GM18498 (cell line): ENCODE results near the gene PPARG.

Source experiments
- ATAC-seq: cut with Tn5 transposase; IDR thresholded peaks from one replicate; pipeline ENCODE4 v1.9.1; 2021; ENCODE audit warnings: mild to moderate bottlenecking, moderate library complexity; ENCODE audit not compliant: unreplicated experiment

The PPARG gene

DNA sequence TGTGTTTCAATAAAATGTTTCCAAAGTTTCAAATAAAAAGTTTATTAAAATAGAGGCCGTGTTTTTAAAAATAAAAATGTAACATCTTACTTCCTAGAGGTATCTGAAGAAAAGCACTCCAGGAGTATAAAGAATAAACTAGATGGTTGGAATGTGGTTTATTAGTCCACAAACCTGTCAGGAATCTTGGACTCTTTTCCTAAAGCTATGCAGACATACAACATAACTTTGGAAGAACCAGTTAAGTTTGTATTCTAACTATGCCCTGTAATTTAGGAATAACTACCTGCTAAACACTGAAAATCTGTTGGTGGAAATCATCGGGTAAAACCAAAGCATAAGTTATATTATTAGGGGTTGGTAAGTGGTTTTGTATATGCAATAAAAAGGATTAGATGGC is 51.6 kb downstream of the PPARG start:
- ATAC-seq, result no peak

DNA sequence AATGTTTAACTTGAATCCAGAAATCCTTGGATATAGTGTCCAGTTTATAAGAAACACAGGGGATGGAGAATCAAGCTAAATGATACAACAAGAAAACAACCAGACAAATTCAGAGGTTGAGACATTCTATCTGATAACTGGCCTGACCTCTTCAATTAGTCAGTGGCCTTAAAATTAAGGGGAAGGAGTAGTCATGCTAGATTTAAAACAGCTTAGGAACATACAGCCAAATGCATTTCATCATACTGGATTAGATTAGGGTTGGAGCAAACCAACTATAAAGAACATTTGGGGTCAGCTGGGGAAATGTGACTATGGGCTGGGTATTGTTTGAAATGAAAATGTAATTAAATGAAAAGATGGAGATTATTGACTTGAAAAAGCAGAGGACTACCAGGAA is 53.3 kb downstream of the PPARG start:
- ATAC-seq, result no peak

DNA sequence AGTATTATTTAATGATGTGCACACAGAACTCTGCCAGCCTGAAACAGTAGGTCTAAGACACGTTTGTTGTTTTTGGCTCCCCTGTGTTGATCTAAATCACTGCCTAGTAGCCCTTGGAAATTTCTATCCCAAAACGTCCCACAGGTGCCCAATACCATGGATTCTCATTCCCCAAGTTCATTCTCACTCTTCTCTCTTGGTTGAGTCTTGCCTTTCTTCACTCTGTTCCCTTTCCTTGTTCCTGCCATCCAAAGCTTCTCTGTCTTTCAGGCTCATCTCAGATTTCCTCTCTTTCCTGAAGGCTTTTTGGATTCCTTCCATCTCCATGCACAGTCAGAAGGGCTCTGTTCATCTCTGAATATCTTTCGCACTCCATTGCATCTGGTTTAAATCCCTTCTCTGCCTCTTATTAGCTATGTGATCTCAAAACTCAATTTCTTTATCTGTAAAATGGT is 54.2 kb downstream of the PPARG start:
- no peak for ATAC-seq

DNA sequence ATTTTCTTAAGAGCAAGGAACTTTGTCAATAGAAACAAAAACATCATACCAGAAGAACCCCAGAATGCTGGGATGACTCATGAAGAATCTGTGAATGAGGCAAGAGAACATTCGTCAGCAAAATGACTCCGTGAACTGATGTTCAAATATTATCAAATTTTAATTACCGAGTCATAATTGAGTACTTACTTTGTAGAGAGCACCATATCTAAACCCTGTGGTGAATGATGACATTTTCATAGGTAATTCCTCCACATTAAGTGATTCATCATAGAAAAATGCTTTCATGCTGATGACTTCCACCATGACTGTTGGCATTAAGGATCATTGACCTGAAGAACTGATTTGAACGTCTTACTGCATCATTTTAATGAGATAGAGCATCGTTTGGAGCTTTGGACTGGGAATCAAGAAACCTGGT is 56.3 kb downstream of the PPARG start:
- ATAC-seq, result no peak

DNA sequence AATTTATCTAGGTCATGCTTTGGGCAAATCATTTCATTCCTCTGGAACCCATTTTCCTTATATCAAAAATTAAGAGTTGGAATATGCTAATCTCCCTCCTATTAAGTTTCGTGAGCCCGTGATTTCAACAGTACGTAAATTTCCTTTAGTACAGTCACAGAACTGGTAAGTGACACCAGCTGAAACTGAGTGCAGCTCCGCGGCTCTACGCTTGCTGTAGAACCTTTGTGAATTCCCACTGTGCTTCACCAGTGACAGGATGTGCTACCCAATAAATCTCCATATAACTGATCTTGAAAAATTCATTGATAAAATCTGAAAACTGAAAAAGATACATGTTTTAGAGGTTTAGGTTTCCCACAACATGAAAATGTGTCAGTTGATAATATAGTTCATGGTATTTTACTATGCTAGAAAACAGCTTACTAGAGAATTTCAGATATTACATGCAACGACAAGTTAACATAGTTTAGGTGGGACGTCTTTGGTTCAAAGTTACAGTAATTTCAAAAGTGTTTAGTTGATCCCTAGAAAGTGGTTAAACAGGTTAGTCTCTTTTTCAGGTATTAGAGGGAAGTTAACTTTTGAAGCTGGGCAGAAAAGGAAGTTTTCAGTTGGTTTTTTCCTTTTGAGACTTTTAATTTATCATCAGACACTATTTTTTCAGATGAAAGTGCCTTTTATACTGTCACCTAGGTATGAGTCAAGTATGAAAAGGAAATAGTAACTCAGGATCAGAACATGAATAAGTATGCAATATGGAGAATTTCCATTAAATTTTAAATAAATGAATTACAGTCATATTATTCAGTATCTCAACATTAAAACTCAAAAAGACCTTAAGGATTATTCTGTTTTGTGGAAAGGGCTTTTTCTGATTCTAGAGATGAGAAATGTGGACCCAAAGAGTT is 57.0 kb downstream of the PPARG start:
- ATAC-seq, result no peak

GRCh38 chr3:12347301-12347700 is 58.4 kb downstream of the PPARG start:
- ATAC-seq, result no peak

- no peak for ATAC-seq
Measured at GRCh38 chr3:12349895-12350811, 61.3 kb downstream of the PPARG start.

DNA sequence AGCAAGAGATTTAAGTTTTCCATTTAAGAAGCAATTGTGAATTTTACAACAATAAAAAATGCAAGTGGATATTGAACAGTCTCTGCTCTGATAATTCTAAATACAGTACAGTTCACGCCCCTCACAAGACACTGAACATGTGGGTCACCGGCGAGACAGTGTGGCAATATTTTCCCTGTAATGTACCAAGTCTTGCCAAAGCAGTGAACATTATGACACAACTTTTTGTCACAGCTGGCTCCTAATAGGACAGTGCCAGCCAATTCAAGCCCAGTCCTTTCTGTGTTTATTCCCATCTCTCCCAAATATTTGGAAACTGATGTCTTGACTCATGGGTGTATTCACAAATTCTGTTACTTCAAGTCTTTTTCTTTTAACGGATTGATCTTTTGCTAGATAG is 62.3 kb downstream of the PPARG start:
- ATAC-seq, result no peak

GRCh38 chr3:12352253-12352652 is 63.4 kb downstream of the PPARG start:
- no peak for ATAC-seq

DNA sequence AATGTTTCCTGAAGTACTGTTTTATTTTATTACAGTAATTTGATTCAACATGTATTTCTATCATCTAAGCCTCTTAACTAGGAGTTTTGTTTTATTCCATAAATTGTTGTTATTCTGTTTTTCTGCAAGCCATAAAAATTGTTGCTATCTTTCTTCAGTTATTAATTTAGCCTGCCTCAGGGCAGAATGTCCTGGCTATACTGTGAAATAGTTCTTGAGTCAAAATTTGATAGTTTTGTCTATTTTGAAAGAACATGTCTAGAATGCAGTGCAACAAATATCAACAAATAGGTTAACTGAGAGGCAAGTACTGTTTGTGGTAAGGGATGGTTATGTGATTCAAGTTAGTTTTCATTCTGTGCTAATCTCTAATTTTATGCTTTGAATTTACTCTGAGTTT is 63.9 kb downstream of the PPARG start:
- ATAC-seq, result no peak

DNA sequence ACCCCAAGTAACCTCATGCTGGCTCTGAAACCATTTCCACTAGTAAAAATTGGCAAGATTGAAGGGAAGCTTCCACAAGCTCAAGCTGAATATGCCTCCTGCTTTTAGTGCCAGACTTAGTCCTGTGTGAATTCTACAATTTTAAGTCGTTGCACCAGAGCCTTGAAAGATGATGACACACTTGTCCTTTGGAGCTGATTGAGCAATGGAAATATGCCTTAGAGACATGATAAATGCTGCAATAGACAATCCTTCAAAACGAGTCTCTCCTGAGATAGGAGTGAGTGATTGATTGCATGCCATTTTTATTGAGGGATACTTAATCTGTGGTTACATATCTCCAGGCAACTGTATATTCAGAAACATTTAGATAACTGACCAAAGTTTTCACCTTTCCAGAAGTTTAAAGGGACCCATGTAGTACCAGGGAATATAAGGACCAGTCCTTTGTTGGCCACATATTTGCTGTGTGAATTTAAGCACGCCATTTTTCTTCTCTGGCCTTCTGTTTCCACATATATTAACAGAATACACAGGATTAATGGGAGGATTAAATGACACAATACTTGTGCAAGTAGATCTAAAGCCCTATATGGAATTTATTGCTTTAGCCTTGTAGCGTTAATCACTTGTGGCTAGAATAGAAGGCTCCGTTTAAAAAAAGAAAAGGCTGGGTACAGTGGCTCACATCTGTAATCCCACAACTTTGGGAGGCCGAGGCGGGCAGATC is 65.1 kb downstream of the PPARG start:
- ATAC-seq, result no peak

- no peak for ATAC-seq
Measured at GRCh38 chr3:12356175-12356574, 67.3 kb downstream of the PPARG start.

DNA sequence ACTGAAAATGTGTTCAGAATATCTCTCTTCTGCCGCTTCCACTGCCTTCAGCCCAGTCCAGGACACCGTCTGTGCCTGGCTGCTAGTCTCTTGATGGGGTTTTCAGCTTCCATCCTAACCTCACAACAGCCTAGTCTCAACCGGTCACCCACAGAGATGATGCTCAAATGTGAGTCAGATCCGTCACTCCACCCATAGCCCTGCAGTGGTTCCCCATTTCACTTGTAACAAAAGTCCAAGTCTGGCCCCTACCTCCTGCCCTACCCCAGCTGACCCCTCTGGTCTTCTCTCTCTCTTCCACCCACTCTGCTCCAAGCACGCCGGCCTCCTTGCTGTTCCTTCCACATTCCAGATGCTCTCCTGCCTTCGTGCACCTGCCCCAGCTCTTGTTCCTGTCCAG is 68.1 kb downstream of the PPARG start:
- ATAC-seq, result no peak

DNA sequence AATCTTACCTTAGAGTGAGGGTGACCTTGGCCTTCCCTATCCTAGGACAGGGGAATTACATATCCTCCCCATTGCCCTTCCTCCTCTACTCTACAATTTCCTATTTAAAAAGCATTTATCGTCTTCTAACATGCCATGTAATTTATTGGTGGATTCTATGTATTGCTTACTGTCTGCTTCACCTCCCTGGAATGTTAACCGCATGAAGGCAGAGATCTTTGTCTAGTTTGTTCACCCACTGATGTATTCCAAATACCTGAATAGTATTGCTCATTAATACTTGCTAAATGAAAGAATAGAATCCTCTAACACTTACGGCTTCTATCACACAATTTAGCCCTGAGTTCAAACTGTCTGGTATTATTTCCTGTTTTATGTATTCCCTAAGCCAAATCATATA is 68.6 kb downstream of the PPARG start:
- ATAC-seq, result no peak

DNA sequence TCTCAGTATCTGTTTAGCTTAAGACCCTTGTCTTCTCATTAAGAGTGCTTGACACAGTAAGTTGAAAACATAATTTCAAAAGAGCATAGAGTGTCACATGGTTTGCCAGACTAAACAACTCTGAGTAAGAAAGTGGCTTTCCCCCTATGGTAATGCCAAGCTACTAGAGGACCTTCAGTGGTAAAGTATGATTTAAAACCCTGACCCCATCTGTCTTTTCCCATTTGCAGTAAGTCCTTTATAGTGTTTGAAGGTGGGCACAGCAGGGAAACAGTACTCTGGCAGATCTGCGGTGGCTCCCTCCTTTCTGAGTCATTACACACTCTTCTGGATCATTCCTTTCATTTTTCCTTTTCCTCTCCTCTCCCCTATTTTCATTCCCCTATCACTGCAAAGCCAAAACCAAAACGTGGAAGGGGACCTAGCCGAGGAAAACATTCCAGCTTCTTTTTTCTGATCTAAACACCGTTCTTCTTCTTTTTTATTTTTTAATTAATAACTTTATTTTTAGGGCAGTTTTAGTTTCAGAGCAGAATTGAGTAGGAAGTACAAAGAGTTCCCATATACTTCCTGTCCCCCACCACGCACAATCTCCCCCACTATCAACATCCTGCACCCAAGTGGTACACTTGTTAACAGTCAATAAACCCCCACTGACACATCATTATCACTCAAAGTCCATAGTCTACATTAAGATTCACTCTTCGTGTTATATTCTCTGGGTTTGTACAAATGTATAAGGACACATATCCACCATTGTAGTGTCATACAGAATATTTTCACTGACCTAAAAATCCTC is 74.7 kb downstream of the PPARG start:
- no peak for ATAC-seq

- no peak for ATAC-seq
Measured at GRCh38 chr3:12367346-12367745, 78.5 kb downstream of the PPARG start.

DNA sequence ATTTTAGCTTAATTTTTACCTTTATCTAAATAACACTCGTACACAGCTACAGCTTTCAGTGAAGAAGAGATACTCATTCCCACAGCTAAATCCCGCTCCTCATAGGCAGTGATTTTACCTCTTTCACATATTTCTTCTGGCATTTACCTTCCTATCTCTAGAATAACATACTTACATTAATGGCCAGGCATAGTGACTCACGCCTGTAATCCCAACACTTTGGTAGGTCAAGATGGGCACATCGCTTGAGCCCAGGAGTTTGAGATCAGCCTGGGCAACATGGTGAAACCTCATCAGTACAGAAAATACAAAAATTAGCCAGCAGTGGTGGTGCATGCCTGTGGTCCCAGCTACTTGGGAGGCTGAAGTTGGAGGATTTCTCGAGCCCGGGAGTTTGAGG is 80.2 kb downstream of the PPARG start:
- no peak for ATAC-seq

DNA sequence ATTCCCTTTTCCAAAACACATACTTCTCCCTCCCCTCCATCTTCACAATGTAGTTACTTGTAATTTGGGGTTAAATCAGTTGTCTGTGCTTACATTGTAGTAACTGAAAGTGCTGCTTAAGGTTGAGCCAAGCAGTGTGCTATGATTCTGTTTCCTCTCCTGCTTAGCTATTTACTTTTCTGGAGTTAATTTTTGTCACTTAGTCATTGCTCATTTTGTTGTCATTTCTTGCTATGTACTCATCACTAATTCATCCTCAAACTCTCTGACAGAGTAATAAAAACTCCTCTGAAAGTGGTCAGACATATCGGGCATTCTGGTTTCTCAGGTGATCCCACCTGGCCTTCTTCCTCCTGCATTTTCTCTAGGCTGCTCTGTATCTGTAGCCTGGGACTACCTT is 80.7 kb downstream of the PPARG start:
- no peak for ATAC-seq

GRCh38 chr3:12370758-12371157 is 81.9 kb downstream of the PPARG start:
- no peak for ATAC-seq

DNA sequence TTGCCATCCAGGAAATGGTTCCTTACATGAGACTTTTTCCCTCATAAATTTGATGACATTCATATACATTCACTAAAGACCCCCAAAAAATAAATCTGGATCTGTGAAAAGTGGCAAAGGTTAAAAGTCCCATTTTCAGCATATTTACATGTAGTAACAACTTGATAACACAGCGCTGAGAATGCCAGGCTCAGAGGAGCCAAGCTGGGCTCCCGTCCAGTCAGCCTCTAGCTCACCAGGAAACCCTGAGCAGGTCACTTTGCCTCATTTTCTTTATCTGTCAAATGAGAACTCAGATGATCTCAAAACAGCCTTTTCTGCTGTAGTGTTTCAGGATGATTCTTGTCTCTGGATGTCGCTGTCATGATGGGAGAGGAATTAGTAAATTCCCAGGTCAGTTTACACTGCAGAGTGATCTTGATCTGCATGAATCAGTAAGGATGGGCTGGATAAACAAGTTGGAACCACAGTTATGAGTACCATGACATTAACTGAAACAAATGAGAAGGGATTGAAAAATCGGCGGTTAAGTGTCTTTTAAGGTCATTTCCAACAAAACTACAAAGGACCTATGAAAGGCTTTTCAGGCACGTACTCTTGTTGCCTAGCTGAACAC is 82.8 kb downstream of the PPARG start:
- ATAC-seq, result no peak
